ENCODE results near the gene SENP2. TPM values are rescaled to one million over a fixed set of nuclear protein-coding genes. Genes with fewer than 3 reads are reported as not detected.

The SENP2 gene
- total and polyA plus RNA-seq, 9 of the 15 experiments (the other 6 are each of a cell fraction or from before 2014, with no cell fraction given) = 11.8 to 67.1 (median 41.1) TPM

DNA sequence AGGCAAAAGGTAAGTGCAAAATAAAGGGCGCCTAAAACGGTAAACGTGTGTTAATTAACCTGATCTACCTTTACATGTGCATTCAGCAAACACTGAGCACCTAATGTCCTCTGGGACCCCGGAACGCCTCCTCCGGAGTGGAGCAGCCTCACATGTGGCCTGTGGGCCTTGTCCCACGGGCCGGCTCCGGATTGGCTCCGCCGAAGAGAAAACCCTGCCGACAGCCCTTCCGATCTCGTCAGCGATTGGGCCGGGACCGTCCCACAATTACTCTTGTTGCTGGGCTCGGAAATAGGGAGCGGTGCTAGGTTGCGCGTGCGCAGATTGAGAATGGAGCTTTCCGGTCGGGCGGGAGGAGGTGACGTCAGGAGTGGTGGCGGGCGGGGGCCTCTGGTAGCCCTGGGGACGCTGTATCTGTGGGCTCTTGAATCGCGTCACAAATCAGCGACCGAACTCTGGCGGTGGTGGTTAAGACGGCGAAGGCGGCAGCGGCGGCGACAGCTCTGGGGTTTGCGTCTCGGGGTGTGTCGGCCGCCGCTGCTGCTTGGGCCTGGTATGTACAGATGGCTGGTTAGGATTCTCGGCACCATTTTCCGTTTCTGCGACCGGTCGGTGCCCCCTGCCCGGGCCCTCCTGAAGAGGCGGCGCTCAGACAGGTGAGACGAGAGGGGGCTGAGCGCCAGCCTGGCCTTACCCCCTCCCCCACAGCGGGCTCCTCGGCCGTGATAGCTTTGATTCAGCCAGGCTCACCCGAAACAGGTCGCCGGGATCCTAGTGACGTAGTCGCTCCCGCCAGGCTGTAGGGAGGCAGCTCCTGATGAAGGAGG, at the start of gene SENP2 (continued):
- TF ChIP-seq, protein P1, sequence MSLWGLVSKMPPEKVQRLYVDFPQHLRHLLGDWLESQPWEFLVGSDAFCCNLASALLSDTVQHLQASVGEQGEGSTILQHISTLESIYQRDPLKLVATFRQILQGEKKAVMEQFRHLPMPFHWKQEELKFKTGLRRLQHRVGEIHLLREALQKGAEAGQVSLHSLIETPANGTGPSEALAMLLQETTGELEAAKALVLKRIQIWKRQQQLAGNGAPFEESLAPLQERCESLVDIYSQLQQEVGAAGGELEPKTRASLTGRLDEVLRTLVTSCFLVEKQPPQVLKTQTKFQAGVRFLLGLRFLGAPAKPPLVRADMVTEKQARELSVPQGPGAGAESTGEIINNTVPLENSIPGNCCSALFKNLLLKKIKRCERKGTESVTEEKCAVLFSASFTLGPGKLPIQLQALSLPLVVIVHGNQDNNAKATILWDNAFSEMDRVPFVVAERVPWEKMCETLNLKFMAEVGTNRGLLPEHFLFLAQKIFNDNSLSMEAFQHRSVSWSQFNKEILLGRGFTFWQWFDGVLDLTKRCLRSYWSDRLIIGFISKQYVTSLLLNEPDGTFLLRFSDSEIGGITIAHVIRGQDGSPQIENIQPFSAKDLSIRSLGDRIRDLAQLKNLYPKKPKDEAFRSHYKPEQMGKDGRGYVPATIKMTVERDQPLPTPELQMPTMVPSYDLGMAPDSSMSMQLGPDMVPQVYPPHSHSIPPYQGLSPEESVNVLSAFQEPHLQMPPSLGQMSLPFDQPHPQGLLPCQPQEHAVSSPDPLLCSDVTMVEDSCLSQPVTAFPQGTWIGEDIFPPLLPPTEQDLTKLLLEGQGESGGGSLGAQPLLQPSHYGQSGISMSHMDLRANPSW (CRISPR knock-in tag; IDR thresholded peaks at IDR 0.05) = 0 out of 2 replicates have a peak, but pooled peaks have one; percentile 55
- TF ChIP-seq HNRNPLL (IDR thresholded peaks at IDR 0.05; ENCODE audit: low read depth, low read length, poor library complexity, severe bottlenecking) (peak; percentile 54), TOE1 (IDR thresholded peaks at IDR 0.05; ENCODE audit: borderline replicate concordance) (peak; percentile 18; the same call in 1 of the 2 replicates), TOE1 (CRISPR knock-in tag; IDR thresholded peaks at IDR 0.05; ENCODE audit: borderline replicate concordance, low read depth) (no peak; the same call in 1 of the 2 replicates), TBL1XR1 (IDR thresholded peaks at IDR 0.05; ENCODE audit: low read length in 2 of 2) (peak; percentile 21 to 61; a peak in 2 of 4 replicates), TAF9B (IDR thresholded peaks at IDR 0.05; ENCODE audit: partially characterized antibody) (peak; percentile 26), EGR1 (conservative IDR thresholded peaks at IDR 0.05) (peak; percentile 45), TBP (optimal IDR thresholded peaks at IDR 0.05; ENCODE audit: low read depth, low read length) (peak; percentile 15), LCOR (CRISPR knock-in tag; IDR thresholded peaks at IDR 0.05) (peak; percentile 89), ZSCAN32 (CRISPR knock-in tag; IDR thresholded peaks at IDR 0.05) (no peak), POLR2A (conservative IDR thresholded peaks at IDR 0.05) (peak; percentile 91), ZNF384 (IDR thresholded peaks at IDR 0.05; ENCODE audit: low read depth, low read length) (0 out of 2 replicates have a peak, but pooled peaks have one; percentile 2), POLR2AphosphoS5 (IDR thresholded peaks at IDR 0.05; ENCODE audit: control insufficient read depth, insufficient read depth, low read depth, low read length) (0 out of 2 replicates have a peak, but pooled peaks have one; percentile 59), KLF10 (CRISPR knock-in tag; IDR thresholded peaks at IDR 0.05) (no peak)
- TF ChIP-seq, protein P2, sequence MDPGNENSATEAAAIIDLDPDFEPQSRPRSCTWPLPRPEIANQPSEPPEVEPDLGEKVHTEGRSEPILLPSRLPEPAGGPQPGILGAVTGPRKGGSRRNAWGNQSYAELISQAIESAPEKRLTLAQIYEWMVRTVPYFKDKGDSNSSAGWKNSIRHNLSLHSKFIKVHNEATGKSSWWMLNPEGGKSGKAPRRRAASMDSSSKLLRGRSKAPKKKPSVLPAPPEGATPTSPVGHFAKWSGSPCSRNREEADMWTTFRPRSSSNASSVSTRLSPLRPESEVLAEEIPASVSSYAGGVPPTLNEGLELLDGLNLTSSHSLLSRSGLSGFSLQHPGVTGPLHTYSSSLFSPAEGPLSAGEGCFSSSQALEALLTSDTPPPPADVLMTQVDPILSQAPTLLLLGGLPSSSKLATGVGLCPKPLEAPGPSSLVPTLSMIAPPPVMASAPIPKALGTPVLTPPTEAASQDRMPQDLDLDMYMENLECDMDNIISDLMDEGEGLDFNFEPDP (CRISPR knock-in tag; IDR thresholded peaks at IDR 0.05) = no peak
- TF ChIP-seq, protein P3, sequence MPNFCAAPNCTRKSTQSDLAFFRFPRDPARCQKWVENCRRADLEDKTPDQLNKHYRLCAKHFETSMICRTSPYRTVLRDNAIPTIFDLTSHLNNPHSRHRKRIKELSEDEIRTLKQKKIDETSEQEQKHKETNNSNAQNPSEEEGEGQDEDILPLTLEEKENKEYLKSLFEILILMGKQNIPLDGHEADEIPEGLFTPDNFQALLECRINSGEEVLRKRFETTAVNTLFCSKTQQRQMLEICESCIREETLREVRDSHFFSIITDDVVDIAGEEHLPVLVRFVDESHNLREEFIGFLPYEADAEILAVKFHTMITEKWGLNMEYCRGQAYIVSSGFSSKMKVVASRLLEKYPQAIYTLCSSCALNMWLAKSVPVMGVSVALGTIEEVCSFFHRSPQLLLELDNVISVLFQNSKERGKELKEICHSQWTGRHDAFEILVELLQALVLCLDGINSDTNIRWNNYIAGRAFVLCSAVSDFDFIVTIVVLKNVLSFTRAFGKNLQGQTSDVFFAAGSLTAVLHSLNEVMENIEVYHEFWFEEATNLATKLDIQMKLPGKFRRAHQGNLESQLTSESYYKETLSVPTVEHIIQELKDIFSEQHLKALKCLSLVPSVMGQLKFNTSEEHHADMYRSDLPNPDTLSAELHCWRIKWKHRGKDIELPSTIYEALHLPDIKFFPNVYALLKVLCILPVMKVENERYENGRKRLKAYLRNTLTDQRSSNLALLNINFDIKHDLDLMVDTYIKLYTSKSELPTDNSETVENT (CRISPR knock-in tag; IDR thresholded peaks at IDR 0.05) = peak; percentile 63; the same call in 1 of the 2 replicates
- TF ChIP-seq, protein P4, sequence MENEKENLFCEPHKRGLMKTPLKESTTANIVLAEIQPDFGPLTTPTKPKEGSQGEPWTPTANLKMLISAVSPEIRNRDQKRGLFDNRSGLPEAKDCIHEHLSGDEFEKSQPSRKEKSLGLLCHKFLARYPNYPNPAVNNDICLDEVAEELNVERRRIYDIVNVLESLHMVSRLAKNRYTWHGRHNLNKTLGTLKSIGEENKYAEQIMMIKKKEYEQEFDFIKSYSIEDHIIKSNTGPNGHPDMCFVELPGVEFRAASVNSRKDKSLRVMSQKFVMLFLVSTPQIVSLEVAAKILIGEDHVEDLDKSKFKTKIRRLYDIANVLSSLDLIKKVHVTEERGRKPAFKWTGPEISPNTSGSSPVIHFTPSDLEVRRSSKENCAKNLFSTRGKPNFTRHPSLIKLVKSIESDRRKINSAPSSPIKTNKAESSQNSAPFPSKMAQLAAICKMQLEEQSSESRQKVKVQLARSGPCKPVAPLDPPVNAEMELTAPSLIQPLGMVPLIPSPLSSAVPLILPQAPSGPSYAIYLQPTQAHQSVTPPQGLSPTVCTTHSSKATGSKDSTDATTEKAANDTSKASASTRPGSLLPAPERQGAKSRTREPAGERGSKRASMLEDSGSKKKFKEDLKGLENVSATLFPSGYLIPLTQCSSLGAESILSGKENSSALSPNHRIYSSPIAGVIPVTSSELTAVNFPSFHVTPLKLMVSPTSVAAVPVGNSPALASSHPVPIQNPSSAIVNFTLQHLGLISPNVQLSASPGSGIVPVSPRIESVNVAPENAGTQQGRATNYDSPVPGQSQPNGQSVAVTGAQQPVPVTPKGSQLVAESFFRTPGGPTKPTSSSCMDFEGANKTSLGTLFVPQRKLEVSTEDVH (IDR thresholded peaks at IDR 0.05; ENCODE audit: low read depth, partially characterized antibody) = peak; percentile 40
